ENCODE data around the gene MADD. TPM values are rescaled to one million over a fixed set of nuclear protein-coding genes. Genes with fewer than 3 reads are reported as not detected.

MADD gene
- total and polyA plus RNA-seq, 2 experiments from 2014 or later, result 13.4 to 43.8 TPM

GRCh38 chr11:47347137-47347536, 77.2 kb downstream of the MADD start:
- no peaks in the 10 kb centered on the region for H3K36me3 ChIP-seq (ENCODE audit: insufficient read depth)
- H3K27me3 ChIP-seq (ENCODE audit: insufficient read depth), result no peaks in the 10 kb centered on the region
- no peaks in the 10 kb centered on the region for H3K79me2 ChIP-seq (replicated peaks; ENCODE audit: insufficient read depth)
- H3K4me3 ChIP-seq, result no peak overlapping the region
- no peak for DNase-seq (ENCODE audit: low spot score)
- H3K4me3 Mint-ChIP-seq, result no peak overlapping the region
- H3K4me2 ChIP-seq, result no peak overlapping the region
- peaks cover 4% of the 10 kb centered on the region for H3K4me1 Mint-ChIP-seq
- no peaks in the 10 kb centered on the region for H3F3A ChIP-seq (replicated peaks; ENCODE audit: low read depth)
- no peaks in the 10 kb centered on the region; the same call in 2 of the 3 replicates for H3K9me3 Mint-ChIP-seq
- TF ChIP-seq EZH2phosphoT487 (IDR thresholded peaks at IDR 0.05; ENCODE audit: unreplicated experiment) (no peak), CTCF (conservative IDR thresholded peaks at IDR 0.05; ENCODE audit: low read depth in 2 of 2) (no peak), ZNF331 (CRISPR knock-in tag; IDR thresholded peaks at IDR 0.05; ENCODE audit: low read depth) (no peak), EZH2 (IDR thresholded peaks at IDR 0.05; ENCODE audit: low read depth, unreplicated experiment) (no peak), NANOG (IDR thresholded peaks at IDR 0.05; ENCODE audit: borderline replicate concordance) (no peak), POLR2AphosphoS5 (IDR thresholded peaks at IDR 0.05; ENCODE audit: low read depth) (no peak), CREB1 (CRISPR knock-in tag; IDR thresholded peaks at IDR 0.05; ENCODE audit: low read depth) (no peak)
- no peaks in the 10 kb centered on the region; the same call in 1 of the 2 replicates for H3K4me1 ChIP-seq (ENCODE audit: insufficient read depth)
- no peaks in the 10 kb centered on the region; the same call in 2 of the 3 replicates for H3K36me3 Mint-ChIP-seq (ENCODE audit: low read depth)
- H4K20me1 ChIP-seq (replicated peaks; ENCODE audit: insufficient read depth), result no peaks in the 10 kb centered on the region
- no peak for ATAC-seq
- no peak overlapping the region for H3K27ac Mint-ChIP-seq
- no peak overlapping the region for H3K27ac ChIP-seq (ENCODE audit: low read depth)
- H3K27me3 Mint-ChIP-seq (ENCODE audit: insufficient read depth, low read depth, poor library complexity), result peaks cover 10% of the 10 kb centered on the region
- H3K9me2 ChIP-seq (ENCODE audit: insufficient read depth), result no peaks in the 10 kb centered on the region
- no peak overlapping the region for H2AFZ ChIP-seq

GRCh38 chr11:47348131-47348802, 78.3 kb downstream of the MADD start:
- no peak overlapping the region for H3K4me3 ChIP-seq
- H3K4me2 ChIP-seq, result no peak overlapping the region
- Mint-ChIP-seq H3K9me3 (no peaks in the 10 kb centered on the region; the same call in 2 of the 3 replicates), H3K4me3 (no peak overlapping the region), H3K4me1 (peaks cover 4% of the 10 kb centered on the region), H3K27ac (no peak overlapping the region), H3K36me3 (ENCODE audit: low read depth) (no peaks in the 10 kb centered on the region; the same call in 2 of the 3 replicates), H3K27me3 (ENCODE audit: insufficient read depth, low read depth, poor library complexity) (peaks cover 12% of the 10 kb centered on the region)
- no peaks in the 10 kb centered on the region for H3F3A ChIP-seq (replicated peaks; ENCODE audit: low read depth)
- no peaks in the 10 kb centered on the region for H3K36me3 ChIP-seq (ENCODE audit: insufficient read depth)
- no peaks in the 10 kb centered on the region for H3K9me2 ChIP-seq (ENCODE audit: insufficient read depth)
- no peaks in the 10 kb centered on the region for H4K20me1 ChIP-seq (replicated peaks; ENCODE audit: insufficient read depth)
- no peaks in the 10 kb centered on the region for H3K27me3 ChIP-seq (ENCODE audit: insufficient read depth)
- H2AFZ ChIP-seq, result no peak overlapping the region
- no peaks in the 10 kb centered on the region for H3K79me2 ChIP-seq (replicated peaks; ENCODE audit: insufficient read depth)
- DNase-seq (ENCODE audit: low spot score) (no peak), ATAC-seq (no peak)
- H3K4me1 ChIP-seq (ENCODE audit: insufficient read depth), result no peaks in the 10 kb centered on the region; the same call in 1 of the 2 replicates
- H3K27ac ChIP-seq (ENCODE audit: low read depth), result no peak overlapping the region
- no peak for TF ChIP-seq JUNB (IDR thresholded peaks at IDR 0.05; ENCODE audit: unreplicated experiment)
- TF ChIP-seq ZNF331 (CRISPR knock-in tag; IDR thresholded peaks at IDR 0.05; ENCODE audit: low read depth), result no peak
- no peak for TF ChIP-seq EZH2phosphoT487 (IDR thresholded peaks at IDR 0.05; ENCODE audit: unreplicated experiment)
- TF ChIP-seq EZH2 (IDR thresholded peaks at IDR 0.05; ENCODE audit: low read depth, unreplicated experiment), result no peak
- TF ChIP-seq ZNF462 (CRISPR knock-in tag; IDR thresholded peaks at IDR 0.05), result no peak
- TF ChIP-seq STAT1 (IDR thresholded peaks at IDR 0.05; ENCODE audit: unreplicated experiment), result no peak
- TF ChIP-seq ZNF114 (CRISPR knock-in tag; IDR thresholded peaks at IDR 0.05), result no peak
- TF ChIP-seq CTCF (conservative IDR thresholded peaks at IDR 0.05; ENCODE audit: low read depth in 2 of 2), result no peak

All from GM23338 (cell line).